Ovary (tissue), 9 donors: ENCODE data around the gene APOH. TPM values are rescaled to one million over a fixed set of nuclear protein-coding genes. Genes with fewer than 3 reads are reported as not detected.

ENCODE experiments used
- DNase-seq, 5 donors: peaks; one replicate each; pipeline ENCODE4 v3.0.0-alpha.2; 2019 to 2020
- H3K27ac ChIP-seq, 2 donors: fragments of 200-600 bp; one replicate each; pipeline versions ENCODE4 v1.5.1 to v1.8.0; 2019 to 2022
- H3K27me3 ChIP-seq: fragments of 200-600 bp; one replicate; pipeline ENCODE4 v1.8.0; 2022
- H3K36me3 ChIP-seq: fragments of 200-600 bp; sonication (generic); one replicate; pipeline ENCODE4 v1.5.1; 2019
- H3K4me1 ChIP-seq: one replicate; pipeline ENCODE4 v1.8.1; 2013; ENCODE audit warnings: mild to moderate bottlenecking, moderate library complexity; ENCODE audit not compliant: insufficient read depth
- H3K4me3 ChIP-seq: fragments of 200-600 bp; sonication (generic); one replicate; pipeline ENCODE4 v1.5.1; 2017
- H3K9me3 ChIP-seq, 2 donors: fragments of 200-600 bp in 1 of 2; sonication (generic) in 1 of 2; one replicate each; pipeline versions ENCODE4 v1.5.1 to v1.8.1; 2013 to 2019; ENCODE audit warnings: mild to moderate bottlenecking in 1 of 2, moderate library complexity in 1 of 2
- EP300 ChIP-seq: sonication (generic); formaldehyde crosslinking; IDR thresholded peaks from one replicate; pipeline ENCODE4 v1.6.1; 2017; ENCODE audit warnings: antibody characterized with exemption
- POLR2A ChIP-seq: fragments of 450-650 bp; IDR thresholded peaks from one replicate; pipeline ENCODE4 v1.6.1; 2017; ENCODE audit warnings: antibody characterized with exemption, mild to moderate bottlenecking, moderate library complexity
- WGBS, 3 donors: extraction: QIAGEN DNeasy Blood & Tissue Kit in 1 of 3; methylation state at CpG; one replicate each; pipeline versions ENCODE4 v1.1.5 to v1.1.7; 2013 to 2017; 5-methylcytosine and 5-hydroxymethylcytosine counted together
- intact Hi-C, 4 donors: fragments of 100-400 bp; cut with DNase I; formaldehyde crosslinking; loops; one replicate each; pipeline versions ENCODE4 v1.11.0 to v1.15.1; 2022 to 2023
- polyA plus RNA-seq, 2 donors: library from polyadenylated mRNA; stranded (reverse); fragments of 200-250 nt in 1 of 2; fragments of 350-450 nt in 1 of 2; fragmentation: Illumina TruSeq in 1 of 2; extraction: RNeasy Lipid Tissue Mini Kit (QIAGEN cat#74804) in 1 of 2; gene quantifications; one replicate each; pipeline ENCODE4 v1.2.3, GENCODE V29; 2013 to 2014
- total RNA-seq, 7 donors: library from RNA; depleted of rRNA in 2 of 7; stranded (reverse); fragments of >200 nt in 2 of 7; fragmentation: NEBNext Ultra II Directional in 3 of 7; extraction: Animal tissue kit (Norgen Biotek cat#: 25700) in 3 of 7; gene quantifications; one replicate each; pipeline versions ENCODE4 v1.1.0 to v1.2.4, GENCODE V29; 2016 to 2023
- TF ChIP-seq, protein P1 (sequence below), 3 donors: fragments of 450-650 bp in 2 of 3; fragments of 200-600 bp in 1 of 3; IDR thresholded peaks; one replicate each; pipeline versions ENCODE4 v1.5.1 to v1.8.0; 2016 to 2022; ENCODE audit warnings: antibody characterized with exemption in 3 of 3, mild to moderate bottlenecking in 1 of 3
- donor health status: DM: no; HTN: no; CAD: no; lungs with moderate emphysema.
- donor health status: DM: no; HTN: no; CAD: no.
- donor health status: Bipolar disorder and iron deficiency.
- donor health status: DM: yes; HTN: yes; CAD: no.
- donor health status: DM: no; HTN: no; CAD: no.
- donor health status: DM: yes; HTN: yes; CAD: no.

The APOH gene
- total and polyA plus RNA-seq, 9 donors: 0.32 to 2.6 (median 0.82) TPM; not detected in 4

DNA sequence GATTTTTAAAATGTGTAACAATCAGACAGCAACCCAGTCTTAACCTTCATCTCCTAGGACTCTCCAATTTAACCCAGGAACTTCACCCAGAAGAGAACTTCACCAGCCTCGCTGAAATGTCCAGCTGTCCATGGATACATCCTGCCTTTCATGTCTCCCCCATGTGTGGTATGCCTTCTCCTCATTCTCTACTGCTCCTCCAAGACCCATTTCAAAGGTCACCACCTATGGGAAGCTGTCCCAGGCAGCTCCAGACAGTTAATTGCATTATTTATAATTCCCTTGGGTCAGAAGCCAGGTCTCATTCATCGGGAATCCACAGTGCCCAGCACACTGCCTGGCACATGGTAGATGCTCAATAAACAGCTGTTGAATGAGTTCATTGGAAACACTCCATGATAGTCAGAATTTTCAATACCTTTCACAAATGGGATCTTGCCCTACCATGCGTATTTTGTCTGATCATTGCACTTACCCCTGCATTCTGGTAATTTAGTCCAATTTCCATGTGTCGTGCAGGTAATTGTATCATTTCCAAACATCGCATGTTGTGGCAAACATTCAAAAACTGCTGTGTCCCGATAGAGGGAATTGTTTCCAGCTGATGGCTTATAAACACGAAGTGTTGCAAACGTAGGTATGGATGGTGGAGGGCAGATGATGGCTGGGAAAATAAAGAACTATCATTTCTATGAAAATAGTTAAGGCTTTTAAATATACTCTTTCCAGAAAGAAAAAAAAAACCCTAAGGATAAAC lies 9.0 kb downstream of the APOH start:
- Histone ChIP-seq H3K4me3 (no peak overlapping the region), H3K27ac (no peak overlapping the region), H3K27me3 (no peaks in the 10 kb centered on the region), H3K36me3 (no peaks in the 10 kb centered on the region), H3K4me1 (no peaks in the 10 kb centered on the region), H3K9me3 (no peaks in the 10 kb centered on the region)
- DNase-seq: no peak
- 74 to 76% (median 74%) methylated on average over 8 of the region's 8 CpGs for WGBS, 3 donors
- TF ChIP-seq, protein P1, sequence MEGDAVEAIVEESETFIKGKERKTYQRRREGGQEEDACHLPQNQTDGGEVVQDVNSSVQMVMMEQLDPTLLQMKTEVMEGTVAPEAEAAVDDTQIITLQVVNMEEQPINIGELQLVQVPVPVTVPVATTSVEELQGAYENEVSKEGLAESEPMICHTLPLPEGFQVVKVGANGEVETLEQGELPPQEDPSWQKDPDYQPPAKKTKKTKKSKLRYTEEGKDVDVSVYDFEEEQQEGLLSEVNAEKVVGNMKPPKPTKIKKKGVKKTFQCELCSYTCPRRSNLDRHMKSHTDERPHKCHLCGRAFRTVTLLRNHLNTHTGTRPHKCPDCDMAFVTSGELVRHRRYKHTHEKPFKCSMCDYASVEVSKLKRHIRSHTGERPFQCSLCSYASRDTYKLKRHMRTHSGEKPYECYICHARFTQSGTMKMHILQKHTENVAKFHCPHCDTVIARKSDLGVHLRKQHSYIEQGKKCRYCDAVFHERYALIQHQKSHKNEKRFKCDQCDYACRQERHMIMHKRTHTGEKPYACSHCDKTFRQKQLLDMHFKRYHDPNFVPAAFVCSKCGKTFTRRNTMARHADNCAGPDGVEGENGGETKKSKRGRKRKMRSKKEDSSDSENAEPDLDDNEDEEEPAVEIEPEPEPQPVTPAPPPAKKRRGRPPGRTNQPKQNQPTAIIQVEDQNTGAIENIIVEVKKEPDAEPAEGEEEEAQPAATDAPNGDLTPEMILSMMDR (IDR thresholded peaks at IDR 0.05): no peak
- TF ChIP-seq EP300: no peak
- no peak for TF ChIP-seq POLR2A
- intact Hi-C loops: no loop called here

DNA sequence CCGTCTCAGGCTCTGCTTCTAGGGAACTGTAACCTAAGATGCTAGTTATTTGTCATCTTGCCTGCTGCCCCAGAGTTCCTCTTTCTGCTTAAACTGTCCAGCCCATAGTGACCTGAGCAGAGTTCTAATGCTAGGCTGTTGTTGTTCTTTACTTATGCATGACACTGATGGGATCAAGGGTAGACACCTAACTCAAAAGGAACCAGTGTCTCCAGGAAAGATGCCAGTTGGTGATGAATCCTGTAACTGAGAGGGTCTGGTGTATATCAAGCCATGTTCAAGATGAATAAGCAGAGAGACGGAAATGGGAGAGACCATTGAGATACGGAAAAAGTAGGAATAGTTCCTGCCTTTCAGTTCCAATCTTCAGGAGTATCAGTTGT lies 13.7 kb downstream of the APOH start:
- intact Hi-C loops: no loop called here

DNA sequence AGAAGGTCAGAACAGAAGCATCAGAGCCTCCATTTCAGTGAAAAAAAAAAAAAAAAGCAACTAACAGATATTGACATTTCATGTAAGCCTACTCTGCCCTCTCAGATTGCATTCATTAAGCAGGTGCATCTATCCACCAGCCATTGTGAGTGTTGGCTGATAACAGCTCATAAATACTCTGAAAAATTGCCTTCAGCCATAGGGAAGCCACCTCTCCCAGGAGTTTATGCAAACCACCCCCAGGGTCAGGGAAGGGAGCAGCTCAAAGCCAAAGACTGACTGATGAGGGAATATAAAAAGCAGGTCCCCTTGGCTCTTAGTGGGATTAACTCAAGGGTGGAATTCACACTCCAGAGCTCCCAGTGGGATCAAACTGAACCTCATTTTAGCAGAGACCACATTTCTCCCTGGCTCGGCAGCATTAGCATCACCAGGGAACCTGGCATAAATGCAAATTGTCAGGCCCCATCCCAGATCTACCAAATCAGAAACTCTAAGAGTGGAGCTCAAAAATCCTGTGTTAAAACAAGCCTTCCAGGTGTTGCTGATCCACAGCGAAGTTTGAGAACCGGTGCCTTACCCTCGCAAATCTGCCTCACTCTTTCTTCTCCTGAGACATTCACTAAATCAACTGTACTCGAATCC lies 14.2 kb downstream of the APOH start:
- no peak for DNase-seq
- Histone ChIP-seq H3K27ac (no peak overlapping the region), H3K4me1 (no peaks in the 10 kb centered on the region), H3K9me3 (no peaks in the 10 kb centered on the region), H3K4me3 (no peak overlapping the region), H3K27me3 (no peaks in the 10 kb centered on the region), H3K36me3 (no peaks in the 10 kb centered on the region)
- 74 to 87% (median 85%) methylated on average over 5 of the region's 5 CpGs for WGBS, 3 donors
- intact Hi-C loops: no loop called here
- no peak for TF ChIP-seq POLR2A
- no peak for TF ChIP-seq EP300
- TF ChIP-seq, protein P1 (IDR thresholded peaks at IDR 0.05): no peak

More for the DNA sequence above, 13.7 kb downstream of the APOH start:
- WGBS, 3 donors: 88 to 95% (median 91%) methylated on average over 3 of the region's 3 CpGs
- Histone ChIP-seq H3K27me3 (no peaks in the 10 kb centered on the region), H3K4me3 (no peak overlapping the region), H3K9me3 (no peaks in the 10 kb centered on the region), H3K4me1 (no peaks in the 10 kb centered on the region), H3K36me3 (no peaks in the 10 kb centered on the region), H3K27ac (no peak overlapping the region)
- TF ChIP-seq, protein P1 (IDR thresholded peaks at IDR 0.05): no peak
- no peak for TF ChIP-seq POLR2A
- TF ChIP-seq EP300: no peak
- no peak for DNase-seq

DNA sequence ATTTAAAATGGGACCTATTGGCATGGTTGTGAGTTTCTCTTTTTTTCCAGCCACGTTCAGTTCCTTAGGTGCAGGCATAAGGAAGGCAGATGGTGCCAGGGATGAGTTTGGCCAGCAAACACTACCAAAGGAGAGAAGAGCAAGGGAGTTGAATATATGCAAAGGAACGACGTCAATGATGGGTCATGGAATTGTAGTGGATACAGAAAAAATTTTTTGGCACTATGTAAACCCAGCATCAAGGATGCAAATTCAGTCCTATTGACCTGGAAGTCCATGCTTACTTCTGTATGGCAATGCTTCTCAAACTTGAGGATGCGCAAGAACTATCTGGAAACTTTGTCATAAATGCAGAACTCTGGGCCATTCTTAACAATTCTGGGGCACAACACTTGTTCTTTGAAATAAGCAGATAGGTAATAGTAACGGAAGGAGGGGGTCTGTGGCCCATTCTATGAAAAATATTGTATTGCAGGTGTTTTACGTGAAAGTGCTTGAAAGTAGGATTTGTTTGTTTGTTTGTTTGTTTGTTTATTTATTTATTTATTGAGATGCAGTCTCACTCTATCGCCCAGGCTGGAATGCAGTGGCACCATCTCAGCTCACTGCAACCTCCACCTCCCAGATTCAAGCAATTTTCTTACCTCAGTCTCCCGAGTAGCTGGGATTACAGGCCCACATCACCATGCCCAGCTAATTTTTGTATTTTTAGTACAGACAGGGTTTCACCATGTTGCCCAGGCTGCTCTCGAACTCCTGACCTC lies 18.0 kb downstream of the APOH start:
- Histone ChIP-seq H3K4me3 (no peak overlapping the region), H3K36me3 (no peaks in the 10 kb centered on the region), H3K27me3 (no peaks in the 10 kb centered on the region), H3K9me3 (no peaks in the 10 kb centered on the region), H3K27ac (no peak overlapping the region), H3K4me1 (no peaks in the 10 kb centered on the region)
- 87 to 91% (median 90%) methylated on average over 9 of the region's 9 CpGs for WGBS, 3 donors
- intact Hi-C loops: no loop called here
- no peak for DNase-seq
- TF ChIP-seq, protein P1 (IDR thresholded peaks at IDR 0.05): no peak
- TF ChIP-seq EP300 (no peak), POLR2A (no peak)
